H9 (cell line): ENCODE measurements around the gene GNAO1. TPM values are rescaled to one million over a fixed set of nuclear protein-coding genes. Genes with fewer than 3 reads are reported as not detected.

Source experiments
- DNase-seq: peaks from one replicate; pipeline ENCODE4 v3.0.0-alpha.2; 2017
- H2AFZ ChIP-seq: one replicate; pipeline ENCODE4 v1.6.1; 2013; ENCODE audit warnings: mild to moderate bottlenecking, low read length, control low read depth, moderate library complexity
- H2AK5ac ChIP-seq: 2 replicates; pipeline ENCODE4 v1.6.1; 2013; ENCODE audit warnings: low read length, control low read depth, mixed read lengths; ENCODE audit not compliant: insufficient read length
- H2BK120ac ChIP-seq: one replicate; pipeline ENCODE4 v1.6.1; 2013; ENCODE audit warnings: low read depth, mild to moderate bottlenecking, low read length, control low read depth, inconsistent platforms; ENCODE audit not compliant: poor library complexity, severe bottlenecking
- H2BK12ac ChIP-seq: 2 replicates; pipeline ENCODE4 v1.6.1; 2013; ENCODE audit warnings: low read length, control low read depth, mixed read lengths, low read depth; ENCODE audit not compliant: insufficient read length
- H2BK15ac ChIP-seq: 2 replicates; pipeline ENCODE4 v1.6.1; 2013; ENCODE audit warnings: low read depth, low read length, control low read depth
- H2BK20ac ChIP-seq: one replicate; pipeline ENCODE4 v1.6.1; 2013; ENCODE audit warnings: low read depth, mild to moderate bottlenecking, low read length, control low read depth, inconsistent platforms; ENCODE audit not compliant: poor library complexity, severe bottlenecking
- H2BK5ac ChIP-seq: 2 replicates; pipeline ENCODE4 v1.6.1; 2013; ENCODE audit warnings: low read length, control low read depth, mixed read lengths; ENCODE audit not compliant: insufficient read length
- H3K14ac ChIP-seq: 2 replicates; pipeline ENCODE4 v1.6.1; 2013; ENCODE audit warnings: low read length, control low read depth; ENCODE audit not compliant: insufficient read depth
- H3K18ac ChIP-seq: 2 replicates; pipeline ENCODE4 v1.6.1; 2013; ENCODE audit warnings: low read depth, mild to moderate bottlenecking, mixed read lengths, low read length, control low read depth; ENCODE audit not compliant: insufficient read length
- H3K23ac ChIP-seq: 2 replicates; pipeline ENCODE4 v1.6.1; 2013; ENCODE audit warnings: low read length, control low read depth, mixed read lengths, low read depth; ENCODE audit not compliant: insufficient read length
- H3K23me2 ChIP-seq: 2 replicates; pipeline ENCODE4 v1.6.1; 2013; ENCODE audit warnings: low read depth, mild to moderate bottlenecking, mixed read lengths, low read length, control low read depth; ENCODE audit not compliant: insufficient read length, poor library complexity, severe bottlenecking
- H3K27ac ChIP-seq: 2 replicates; pipeline ENCODE4 v1.5.1; 2013; ENCODE audit warnings: low read length, control low read depth, mixed read lengths, low read depth; ENCODE audit not compliant: insufficient read length
- H3K27me3 ChIP-seq: 2 replicates; pipeline ENCODE4 v1.6.1; 2013; ENCODE audit warnings: low read length, control low read depth, inconsistent platforms; ENCODE audit not compliant: insufficient read depth
- H3K4ac ChIP-seq: 2 replicates; pipeline ENCODE4 v1.6.1; 2013; ENCODE audit warnings: low read depth, mild to moderate bottlenecking, control low read depth, inconsistent platforms, low read length, moderate library complexity
- H3K4me1 ChIP-seq: 2 replicates; pipeline ENCODE4 v1.6.1; 2013; ENCODE audit warnings: low read length, control low read depth, inconsistent platforms; ENCODE audit not compliant: insufficient read depth
- H3K4me2 ChIP-seq: 2 replicates; pipeline ENCODE4 v1.6.1; 2013; ENCODE audit warnings: low read length, control low read depth, mixed read lengths; ENCODE audit not compliant: insufficient read length, insufficient read depth
- H3K56ac ChIP-seq: 2 replicates; pipeline ENCODE4 v1.6.1; 2013; ENCODE audit warnings: low read depth, mild to moderate bottlenecking, mixed read lengths, low read length, control low read depth; ENCODE audit not compliant: insufficient read length
- H3K79me1 ChIP-seq: 2 replicates; pipeline ENCODE4 v1.6.1; 2013; ENCODE audit warnings: low read depth, mild to moderate bottlenecking, moderate library complexity, low read length, control low read depth, inconsistent platforms; ENCODE audit not compliant: insufficient read depth, poor library complexity, severe bottlenecking
- H3K79me2 ChIP-seq: 2 replicates; pipeline ENCODE4 v1.6.1; 2013; ENCODE audit warnings: low read length, control low read depth, inconsistent platforms; ENCODE audit not compliant: insufficient read depth
- H3K9ac ChIP-seq: 2 replicates; pipeline ENCODE4 v1.6.1; 2013; ENCODE audit warnings: low read length, control low read depth, mixed read lengths; ENCODE audit not compliant: insufficient read length; ENCODE audit errors: extremely low read depth
- H3K9me3 ChIP-seq: one replicate; pipeline ENCODE4 v1.6.1; 2013; ENCODE audit warnings: low read depth, low read length, inconsistent platforms; ENCODE audit not compliant: control insufficient read depth
- H3T11ph ChIP-seq: one replicate; pipeline ENCODE4 v1.6.1; 2013; ENCODE audit warnings: mild to moderate bottlenecking, low read length, control low read depth, inconsistent platforms
- H4K20me1 ChIP-seq: one replicate; pipeline ENCODE4 v1.6.1; 2013; ENCODE audit not compliant: control insufficient read depth, insufficient read length, insufficient read depth
- H4K5ac ChIP-seq: 2 replicates; pipeline ENCODE4 v1.6.1; 2013; ENCODE audit warnings: low read depth, mild to moderate bottlenecking, mixed read lengths, low read length, control low read depth; ENCODE audit not compliant: insufficient read length
- H4K8ac ChIP-seq: replicated peaks from 2 replicates; pipeline ENCODE4 v1.6.1; 2013; ENCODE audit warnings: low read length, control low read depth, mixed read lengths, low read depth; ENCODE audit not compliant: insufficient read length
- H4K91ac ChIP-seq: 2 replicates; pipeline ENCODE4 v1.6.1; 2013; ENCODE audit warnings: low read depth, mild to moderate bottlenecking, moderate library complexity, mixed read lengths, low read length, control low read depth; ENCODE audit not compliant: insufficient read length
- H3K27ac Mint-ChIP-seq, 3 experiments: 2 replicates in 2 of 3; 3 replicates in 1 of 3; pipeline ENCODE4 v1.8.0; 2020 to 2021; ENCODE audit warnings: mixed read lengths in 3 of 3, mild to moderate bottlenecking in 1 of 3, moderate library complexity in 1 of 3
- H3K27me3 Mint-ChIP-seq: 2 replicates; pipeline ENCODE4 v1.8.0; 2021; ENCODE audit warnings: low read depth, mild to moderate bottlenecking, moderate library complexity, mixed read lengths
- H3K36me3 Mint-ChIP-seq, 3 experiments: 2 replicates in 2 of 3; 3 replicates in 1 of 3; pipeline ENCODE4 v1.8.0; 2020 to 2021; ENCODE audit warnings: low read depth in 3 of 3, mixed read lengths in 3 of 3; ENCODE audit not compliant: insufficient read depth in 1 of 3
- H3K4me1 Mint-ChIP-seq, 2 experiments: 2 replicates each; pipeline ENCODE4 v1.8.0; 2020; ENCODE audit warnings: mixed read lengths in 2 of 2
- H3K4me3 Mint-ChIP-seq, 2 experiments: 2 replicates in 1 of 2; 3 replicates in 1 of 2; pipeline ENCODE4 v1.8.0; 2020 to 2021; ENCODE audit warnings: mild to moderate bottlenecking in 2 of 2, mixed read lengths in 2 of 2, moderate library complexity in 1 of 2
- H3K9me3 Mint-ChIP-seq, 2 experiments: 2 replicates in 1 of 2; 3 replicates in 1 of 2; pipeline ENCODE4 v1.8.0; 2020; ENCODE audit warnings: mild to moderate bottlenecking in 2 of 2, mixed read lengths in 2 of 2, moderate library complexity in 1 of 2
- CTCF ChIP-seq: fragments of 200-600 bp; sonication (generic); conservative IDR thresholded peaks from 3 replicates; pipeline ENCODE4 v1.8.0; 2021; ENCODE audit warnings: antibody characterized with exemption, mild to moderate bottlenecking
- WGBS: extraction: QIAGEN DNeasy Blood & Tissue Kit; methylation state at CpG from one replicate; pipeline ENCODE4 v1.1.7; 2013; ENCODE audit warnings: missing lambda C conversion rate, low lambda C conversion rate, mixed read lengths; ENCODE audit not compliant: insufficient read length; ENCODE audit errors: extremely low coverage; 5-methylcytosine and 5-hydroxymethylcytosine counted together
- total RNA-seq: library from RNA; stranded (reverse); gene quantifications from 2 replicates; pipeline ENCODE4 v1.2.1, GENCODE V29; 2021

Gene GNAO1
- total RNA-seq, 1 experiment from 2014 or later, result 16.9 TPM

- Histone ChIP-seq H2BK5ac (no peak overlapping the region), H3K23ac (no peak overlapping the region), H4K91ac (no peak overlapping the region), H3K56ac (no peak overlapping the region), H3K18ac (no peak overlapping the region), H2BK15ac (no peak overlapping the region), H2AK5ac (no peak overlapping the region), H2BK20ac (no peak overlapping the region), H2AFZ (no peak overlapping the region), H4K5ac (no peak overlapping the region), H3K23me2 (no peaks in the 10 kb centered on the region), H3K79me2 (no peaks in the 10 kb centered on the region), H3K9ac (no peak overlapping the region), H3K27ac (no peak overlapping the region), H3K79me1 (no peaks in the 10 kb centered on the region), H3K4me1 (no peaks in the 10 kb centered on the region), H4K20me1 (no peaks in the 10 kb centered on the region), H3K4ac (no peak overlapping the region), H3K14ac (no peak overlapping the region), H3K4me2 (no peak overlapping the region), H3T11ph (no peak overlapping the region), H2BK120ac (no peak overlapping the region), H3K9me3 (no peaks in the 10 kb centered on the region), H3K27me3 (no peaks in the 10 kb centered on the region; the same call in 1 of the 2 replicates), H4K8ac (no peak overlapping the region), H2BK12ac (no peak overlapping the region)
- Mint-ChIP-seq H3K36me3 (no peaks in the 10 kb centered on the region), H3K27me3 (peaks cover 8% of the 10 kb centered on the region), H3K27ac (no peak overlapping the region), H3K9me3 (no peaks in the 10 kb centered on the region), H3K4me1 (peaks cover 6 to 8% of the 10 kb centered on the region in 2 experiments), H3K4me3 (no peak overlapping the region)
- DNase-seq, result no peak
- no peak for TF ChIP-seq CTCF
- WGBS, result no CpG with 5 or more reads among the region's 1 CpG
Measured at GRCh38 chr16:56318827-56319140, 127.5 kb downstream of the GNAO1 start.
